GM12878 (cell line): ENCODE measurements around the gene HNRNPR. TPM values are rescaled to one million over a fixed set of nuclear protein-coding genes. Genes with fewer than 3 reads are reported as not detected.

Experiments used
- BACH1 ChIP-seq: fragments of 450-650 bp; IDR thresholded peaks from 2 replicates; pipeline ENCODE4 v1.6.1; 2017; ENCODE audit warnings: mild to moderate bottlenecking, borderline replicate concordance
- CREB1 ChIP-seq: IDR thresholded peaks from 2 replicates; pipeline ENCODE4 v1.6.1; 2012; ENCODE audit warnings: low read depth, mild to moderate bottlenecking, inconsistent platforms
- LARP7 ChIP-seq: fragments of 450-650 bp; IDR thresholded peaks from 2 replicates; pipeline ENCODE4 v1.6.1; 2017; ENCODE audit warnings: mild to moderate bottlenecking
- MEF2B ChIP-seq: fragments of 450-650 bp; IDR thresholded peaks from 2 replicates; pipeline ENCODE4 v1.6.1; 2018; ENCODE audit warnings: mild to moderate bottlenecking, moderate library complexity; ENCODE audit not compliant: partially characterized antibody, poor library complexity, severe bottlenecking
- MYC ChIP-seq: IDR thresholded peaks from 2 replicates; pipeline ENCODE4 v1.6.1; 2011; ENCODE audit warnings: mild to moderate bottlenecking, low read length, moderate library complexity, inconsistent platforms; ENCODE audit not compliant: insufficient read depth, insufficient replicate concordance, insufficient read length, severe bottlenecking
- NFYA ChIP-seq: IDR thresholded peaks from 2 replicates; pipeline ENCODE4 v1.6.1; 2011; ENCODE audit warnings: low read depth, mild to moderate bottlenecking, low read length, improper control_type of control experiment, borderline replicate concordance
- PKNOX1 ChIP-seq: fragments of 450-650 bp; IDR thresholded peaks from 2 replicates; pipeline ENCODE4 v1.6.1; 2016; ENCODE audit warnings: mild to moderate bottlenecking
- SMARCA5 ChIP-seq: fragments of 450-650 bp; IDR thresholded peaks from 2 replicates; pipeline ENCODE4 v1.6.1; 2017; ENCODE audit warnings: mild to moderate bottlenecking
- TCF12 ChIP-seq: IDR thresholded peaks from 2 replicates; pipeline ENCODE4 v1.6.1; 2011; ENCODE audit warnings: low read depth, mild to moderate bottlenecking, low read length
- USF1 ChIP-seq: IDR thresholded peaks from 2 replicates; pipeline ENCODE4 v1.6.1; 2011; ENCODE audit warnings: borderline replicate concordance, low read depth, mild to moderate bottlenecking, moderate library complexity, mixed read lengths, low read length; ENCODE audit not compliant: insufficient read depth; ENCODE audit errors: extremely low read length
- ZBTB33 ChIP-seq: fragments of 450-650 bp; IDR thresholded peaks from 2 replicates; pipeline ENCODE4 v1.6.1; 2017; ENCODE audit warnings: mild to moderate bottlenecking
- ZNF24 ChIP-seq: fragments of 450-650 bp; IDR thresholded peaks from 2 replicates; pipeline ENCODE4 v1.6.1; 2017; ENCODE audit warnings: antibody characterized with exemption, mild to moderate bottlenecking
- ZNF622 ChIP-seq: fragments of 450-650 bp; IDR thresholded peaks from 2 replicates; pipeline ENCODE4 v1.6.1; 2017; ENCODE audit warnings: mild to moderate bottlenecking, inconsistent platforms
- polyA plus RNA-seq, 11 experiments: library from polyadenylated mRNA; depleted of rRNA in 4 of 11; unstranded in 6 of 11; stranded (reverse) in 5 of 11; fragments of >200 nt; fragmentation: Nextera tagmentation in 4 of 11; fragmentation: Illumina TruSeq in 1 of 11; extraction: Ambion mirVana in 4 of 11; extraction: Trizol in 1 of 11; gene quantifications; 1 replicate in 1 of 11; 2 replicates in 10 of 11; pipeline versions ENCODE4 v1.2.1 to v1.2.3, GENCODE V29; 2011 to 2016; ENCODE audit warnings: inconsistent platforms in 2 of 11, missing spikeins in 2 of 11, low read depth in 1 of 11
- total RNA-seq, 4 experiments: library from RNA; depleted of rRNA in 3 of 4; stranded (reverse); fragments of >200 nt in 3 of 4; fragmentation: Illumina TruSeq in 1 of 4; extraction: Trizol in 1 of 4; gene quantifications; 2 replicates each; pipeline versions ENCODE4 v1.2.1 to v1.2.3, GENCODE V29; 2013 to 2021

Gene HNRNPR
- total and polyA plus RNA-seq, 10 of the 15 experiments (the other 5 are each of a cell fraction or from before 2014, with no cell fraction given) = 80.5 to 280 (median 218) TPM

- TF ChIP-seq NFYA = no peak
- TF ChIP-seq TCF12 = no peak
- TF ChIP-seq PKNOX1 = no peak
- peak; percentile 71; the same call in 1 of the 2 replicates for TF ChIP-seq LARP7
- TF ChIP-seq ZNF622 = no peak
- TF ChIP-seq BACH1 = no peak
- no peak for TF ChIP-seq ZBTB33
- 0 out of 2 replicates have a peak, but pooled peaks have one; percentile 42 for TF ChIP-seq SMARCA5
- no peak for TF ChIP-seq CREB1
- TF ChIP-seq ZNF24 = 0 out of 2 replicates have a peak, but pooled peaks have one; percentile 37
- TF ChIP-seq MEF2B = no peak
- peak; percentile 19 for TF ChIP-seq MYC
- no peak for TF ChIP-seq USF1
Observed at GRCh38 chr1:23343221-23344110, 618 bp downstream of the HNRNPR start (continued).
